ENCODE measurements around the gene DEFB124. TPM values are rescaled to one million over a fixed set of nuclear protein-coding genes. Genes with fewer than 3 reads are reported as not detected.
A peak's percentile ranks its signal among the peaks of the same experiment; 100 is the strongest.
"Not testable (repeated sequence)": the region's sequence is repeated elsewhere in the genome, so short reads cannot be mapped to it uniquely, and the experiment has no call there.

DEFB124 gene
- total RNA-seq (ENCODE audit: low replicate concordance): not detected in 2 replicates

- H3K27me3 ChIP-seq: peaks cover 6% of the 10 kb centered on the region
- no peaks in the 10 kb centered on the region for H4K20me1 ChIP-seq (ENCODE audit: low read depth)
- no peak within 1 kb of the TSS for H3K4me3 Mint-ChIP-seq
- H3K36me3 Mint-ChIP-seq: peaks cover 2% of the 10 kb centered on the region
- H3K4me3 ChIP-seq: peak within 1 kb of the TSS; percentile 17
- peaks cover 10% of the 10 kb centered on the region for H3K9me3 Mint-ChIP-seq
- H3K27ac ChIP-seq: no peak within 1 kb of the TSS
- H3K4me1 Mint-ChIP-seq: no peaks in the 10 kb centered on the region
- H3F3A ChIP-seq (ENCODE audit: low read depth): no peaks in the 10 kb centered on the region
- H3K36me3 ChIP-seq: no peaks in the 10 kb centered on the region
- H3K27me3 Mint-ChIP-seq (ENCODE audit: insufficient read depth, low read depth): peaks cover 9% of the 10 kb centered on the region
- H3K79me2 ChIP-seq (ENCODE audit: low read depth): no peaks in the 10 kb centered on the region
- H3K9me3 ChIP-seq (ENCODE audit: low read depth): peaks cover 6% of the 10 kb centered on the region
- no peak within 1 kb of the TSS for H3K9ac ChIP-seq
- TF ChIP-seq EZH2 (IDR thresholded peaks at IDR 0.05): no peak
- TF ChIP-seq CTCF (IDR thresholded peaks at IDR 0.05): no peak
- no peak for TF ChIP-seq EZH2phosphoT487 (IDR thresholded peaks at IDR 0.05)
- no peak within 1 kb of the TSS for H3K27ac Mint-ChIP-seq
- no peak within 1 kb of the TSS for H2AFZ ChIP-seq (replicated peaks)
- no peak within 1 kb of the TSS for H3K4me2 ChIP-seq
- DNase-seq (ENCODE audit: low spot score): peak; percentile 23
- no peaks in the 10 kb centered on the region for H3K4me1 ChIP-seq
These were observed at the start of gene DEFB124, which contains the start of gene REM1 for GRCh38 chr20:31474758-31475427. Gene DEFB124 (minus strand): TSS chr20:31475127. CDS start chr20:31473013, 2,114 bp downstream. Gene REM1 (plus strand): TSS chr20:31475288. CDS start chr20:31476446, 1,158 bp downstream.

- no peak for DNase-seq (ENCODE audit: low spot score)
- H3K9me3 Mint-ChIP-seq: no peaks in the 10 kb centered on the region
- H3K27ac Mint-ChIP-seq: no peak overlapping the region
- H3F3A ChIP-seq (ENCODE audit: low read depth): no peaks in the 10 kb centered on the region
- H3K9me3 ChIP-seq (ENCODE audit: low read depth): no peaks in the 10 kb centered on the region
- H3K27me3 ChIP-seq: no peaks in the 10 kb centered on the region
- H3K36me3 ChIP-seq: no peaks in the 10 kb centered on the region
- H2AFZ ChIP-seq (replicated peaks): no peak overlapping the region
- H3K79me2 ChIP-seq (ENCODE audit: low read depth): peaks cover 59% of the 10 kb centered on the region
- no peak overlapping the region for H3K4me3 Mint-ChIP-seq
- no peak for TF ChIP-seq CTCF (IDR thresholded peaks at IDR 0.05)
- TF ChIP-seq EZH2 (IDR thresholded peaks at IDR 0.05): no peak
- TF ChIP-seq EZH2phosphoT487 (IDR thresholded peaks at IDR 0.05): no peak
- no peak overlapping the region for H3K4me3 ChIP-seq
- peaks cover 12% of the 10 kb centered on the region for H3K36me3 Mint-ChIP-seq
- H4K20me1 ChIP-seq (ENCODE audit: low read depth): peaks cover 17% of the 10 kb centered on the region
- no peak overlapping the region for H3K4me2 ChIP-seq
- no peak overlapping the region for H3K27ac ChIP-seq
- no peaks in the 10 kb centered on the region for H3K4me1 Mint-ChIP-seq
- H3K9ac ChIP-seq: no peak overlapping the region
- no peaks in the 10 kb centered on the region for H3K4me1 ChIP-seq
- H3K27me3 Mint-ChIP-seq (ENCODE audit: insufficient read depth, low read depth): no peaks in the 10 kb centered on the region
These were observed 48.7 kb upstream of the DEFB124 start for GRCh38 chr20:31523361-31524283.

- TF ChIP-seq CTCF (IDR thresholded peaks at IDR 0.05) (no peak), EZH2 (IDR thresholded peaks at IDR 0.05) (no peak), EZH2phosphoT487 (IDR thresholded peaks at IDR 0.05) (no peak)
- no peaks in the 10 kb centered on the region for H3F3A ChIP-seq (ENCODE audit: low read depth)
- no peak for DNase-seq (ENCODE audit: low spot score)
- Mint-ChIP-seq H3K27me3 (ENCODE audit: insufficient read depth, low read depth) (no peaks in the 10 kb centered on the region), H3K4me1 (no peaks in the 10 kb centered on the region), H3K9me3 (no peaks in the 10 kb centered on the region), H3K4me3 (no peak overlapping the region), H3K27ac (no peak overlapping the region), H3K36me3 (peaks cover 10% of the 10 kb centered on the region)
- H4K20me1 ChIP-seq (ENCODE audit: low read depth): peaks cover 17% of the 10 kb centered on the region
- no peaks in the 10 kb centered on the region for H3K36me3 ChIP-seq
- no peak overlapping the region for H3K4me2 ChIP-seq
- H2AFZ ChIP-seq (replicated peaks): no peak overlapping the region
- H3K9ac ChIP-seq: no peak overlapping the region
- H3K27ac ChIP-seq: no peak overlapping the region
- H3K79me2 ChIP-seq (ENCODE audit: low read depth): peaks cover 68% of the 10 kb centered on the region
- H3K4me1 ChIP-seq: no peaks in the 10 kb centered on the region
- H3K4me3 ChIP-seq: no peak overlapping the region
- no peaks in the 10 kb centered on the region for H3K9me3 ChIP-seq (ENCODE audit: low read depth)
- H3K27me3 ChIP-seq: no peaks in the 10 kb centered on the region
These were observed 47.8 kb upstream of the DEFB124 start for GRCh38 chr20:31522731-31523130.

- H3K9me3 ChIP-seq (ENCODE audit: low read depth); H3K4me1 Mint-ChIP-seq; H3K4me2 ChIP-seq; H2AFZ ChIP-seq (replicated peaks); H3K4me3 Mint-ChIP-seq; H3K9ac ChIP-seq; DNase-seq (ENCODE audit: low spot score); H3K4me3 ChIP-seq; H3K27me3 Mint-ChIP-seq (ENCODE audit: insufficient read depth, low read depth); H3K27me3 ChIP-seq; H3K27ac Mint-ChIP-seq; H3F3A ChIP-seq (ENCODE audit: low read depth); H3K36me3 Mint-ChIP-seq; H3K4me1 ChIP-seq; H3K9me3 Mint-ChIP-seq; H3K27ac ChIP-seq; H3K36me3 ChIP-seq: not testable (repeated sequence)
- H4K20me1 ChIP-seq (ENCODE audit: low read depth): peaks cover 18% of the 10 kb centered on the region
- peaks cover 82% of the 10 kb centered on the region for H3K79me2 ChIP-seq (ENCODE audit: low read depth)
These were observed 46.3 kb upstream of the DEFB124 start for GRCh38 chr20:31521267-31521666.

All from neural progenitor cell (in vitro differentiated cells).